ENCODE results near the gene IGSF21. TPM values are rescaled to one million over a fixed set of nuclear protein-coding genes. Genes with fewer than 3 reads are reported as not detected.

Gene IGSF21
- total RNA-seq, 6 experiments from 2014 or later, result not detected

GRCh38 chr1:18333220-18333619 lies 225.6 kb downstream of the IGSF21 start:
- no peak for TF ChIP-seq CTCF (IDR thresholded peaks at IDR 0.05)
- Mint-ChIP-seq H3K36me3 (ENCODE audit: low read depth) (no peaks in the 10 kb centered on the region), H3K27me3 (ENCODE audit: insufficient read depth) (peaks cover 2% of the 10 kb centered on the region; the same call in 1 of the 2 replicates), H3K9me3 (peaks cover 76% of the 10 kb centered on the region), H3K27ac (no peak overlapping the region), H3K4me3 (no peak overlapping the region), H3K4me1 (ENCODE audit: low read depth) (no peaks in the 10 kb centered on the region)
- DNase-seq, result no peak

GRCh38 chr1:18336801-18337200 lies 229.2 kb downstream of the IGSF21 start:
- Mint-ChIP-seq H3K27me3 (ENCODE audit: insufficient read depth) (peaks cover 2% of the 10 kb centered on the region; the same call in 1 of the 2 replicates), H3K9me3 (peaks cover 60% of the 10 kb centered on the region), H3K4me1 (ENCODE audit: low read depth) (no peaks in the 10 kb centered on the region), H3K36me3 (ENCODE audit: low read depth) (no peaks in the 10 kb centered on the region), H3K27ac (no peak overlapping the region), H3K4me3 (no peak overlapping the region)
- TF ChIP-seq CTCF (IDR thresholded peaks at IDR 0.05), result no peak
- no peak for DNase-seq

- no peaks in the 10 kb centered on the region for H3K4me1 Mint-ChIP-seq (ENCODE audit: low read depth)
- H3K27ac Mint-ChIP-seq, result no peak overlapping the region
- no peaks in the 10 kb centered on the region for H3K36me3 Mint-ChIP-seq (ENCODE audit: low read depth)
- DNase-seq, result no peak
- peaks cover 61% of the 10 kb centered on the region for H3K9me3 Mint-ChIP-seq
- peaks cover under 1% of the 10 kb centered on the region; the same call in 1 of the 2 replicates for H3K27me3 Mint-ChIP-seq (ENCODE audit: insufficient read depth)
- no peak for TF ChIP-seq CTCF (IDR thresholded peaks at IDR 0.05)
- no peak overlapping the region for H3K4me3 Mint-ChIP-seq
Observed at GRCh38 chr1:18337757-18338156, 230.2 kb downstream of the IGSF21 start.

GRCh38 chr1:18339161-18339560 lies 231.6 kb downstream of the IGSF21 start:
- no peak overlapping the region for H3K27ac Mint-ChIP-seq
- no peaks in the 10 kb centered on the region for H3K4me1 Mint-ChIP-seq (ENCODE audit: low read depth)
- H3K27me3 Mint-ChIP-seq (ENCODE audit: insufficient read depth), result no peaks in the 10 kb centered on the region; the same call in 1 of the 2 replicates
- no peaks in the 10 kb centered on the region for H3K36me3 Mint-ChIP-seq (ENCODE audit: low read depth)
- no peak for TF ChIP-seq CTCF (IDR thresholded peaks at IDR 0.05)
- H3K9me3 Mint-ChIP-seq, result peaks cover 61% of the 10 kb centered on the region
- DNase-seq, result no peak
- no peak overlapping the region for H3K4me3 Mint-ChIP-seq

GRCh38 chr1:18340158-18340764 lies 232.7 kb downstream of the IGSF21 start:
- Mint-ChIP-seq H3K4me1 (ENCODE audit: low read depth) (no peaks in the 10 kb centered on the region), H3K4me3 (no peak overlapping the region), H3K9me3 (peaks cover 64% of the 10 kb centered on the region), H3K27ac (no peak overlapping the region), H3K27me3 (ENCODE audit: insufficient read depth) (no peaks in the 10 kb centered on the region; the same call in 1 of the 2 replicates), H3K36me3 (ENCODE audit: low read depth) (no peaks in the 10 kb centered on the region)
- no peak for DNase-seq
- TF ChIP-seq CTCF (IDR thresholded peaks at IDR 0.05), result no peak
